ENCODE measurements around the gene ARHGAP15. TPM values are rescaled to one million over a fixed set of nuclear protein-coding genes. Genes with fewer than 3 reads are reported as not detected.

ARHGAP15 gene
- total RNA-seq, 1 experiment from 2014 or later: 0.41 TPM

DNA sequence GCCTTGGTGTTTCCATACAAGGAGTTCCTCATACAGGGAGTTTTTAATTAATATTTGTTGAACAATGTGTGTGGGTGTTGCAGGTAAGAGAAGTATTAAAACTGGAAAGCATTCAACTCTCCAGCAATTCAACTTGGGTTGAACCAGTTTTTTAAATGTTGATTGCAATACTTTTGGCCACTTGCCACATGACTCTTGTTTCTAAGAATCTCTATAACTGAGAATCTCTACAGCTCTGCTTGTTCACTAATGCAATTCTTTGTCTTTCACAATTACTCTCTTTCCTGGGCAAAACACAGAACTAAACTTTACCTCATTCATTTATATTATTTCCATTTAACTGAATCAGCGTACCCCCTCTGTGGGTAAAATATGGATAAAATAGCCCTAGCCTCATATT, 429.4 kb downstream of the ARHGAP15 start:
- ChIA-PET POLR2A (no interaction called here), CTCF (no interaction called here)
- no peaks in the 10 kb centered on the region for H3K27me3 ChIP-seq (ENCODE audit: control insufficient read depth, insufficient read depth, low read length)
- in situ Hi-C loops (cut with HindIII; ENCODE audit: low pct_unique_long_range_greater_than_20kb, low sequenced_read_pairs): no loop called here
- H3K36me3 ChIP-seq (ENCODE audit: control insufficient read depth, insufficient read depth, low read length): no peaks in the 10 kb centered on the region
- intact Hi-C loops (cut with micrococcal nuclease; ENCODE audit: unreplicated experiment): no loop called here
- ATAC-seq (no peak), DNase-seq (ENCODE audit: low read depth, low spot score) (no peak)
- H3K27ac ChIP-seq (ENCODE audit: low read length): no peak overlapping the region
- BruUV-seq (replicated peaks): no TSS peak
- TF ChIP-seq, protein P1, sequence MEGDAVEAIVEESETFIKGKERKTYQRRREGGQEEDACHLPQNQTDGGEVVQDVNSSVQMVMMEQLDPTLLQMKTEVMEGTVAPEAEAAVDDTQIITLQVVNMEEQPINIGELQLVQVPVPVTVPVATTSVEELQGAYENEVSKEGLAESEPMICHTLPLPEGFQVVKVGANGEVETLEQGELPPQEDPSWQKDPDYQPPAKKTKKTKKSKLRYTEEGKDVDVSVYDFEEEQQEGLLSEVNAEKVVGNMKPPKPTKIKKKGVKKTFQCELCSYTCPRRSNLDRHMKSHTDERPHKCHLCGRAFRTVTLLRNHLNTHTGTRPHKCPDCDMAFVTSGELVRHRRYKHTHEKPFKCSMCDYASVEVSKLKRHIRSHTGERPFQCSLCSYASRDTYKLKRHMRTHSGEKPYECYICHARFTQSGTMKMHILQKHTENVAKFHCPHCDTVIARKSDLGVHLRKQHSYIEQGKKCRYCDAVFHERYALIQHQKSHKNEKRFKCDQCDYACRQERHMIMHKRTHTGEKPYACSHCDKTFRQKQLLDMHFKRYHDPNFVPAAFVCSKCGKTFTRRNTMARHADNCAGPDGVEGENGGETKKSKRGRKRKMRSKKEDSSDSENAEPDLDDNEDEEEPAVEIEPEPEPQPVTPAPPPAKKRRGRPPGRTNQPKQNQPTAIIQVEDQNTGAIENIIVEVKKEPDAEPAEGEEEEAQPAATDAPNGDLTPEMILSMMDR (IDR thresholded peaks at IDR 0.05): no peak
- no peak for TF ChIP-seq TCF7L2 (IDR thresholded peaks at IDR 0.05; ENCODE audit: low read depth, low read length)
- H3K4me1 ChIP-seq (ENCODE audit: control insufficient read depth, insufficient read depth, low read length): no peaks in the 10 kb centered on the region
- no peak overlapping the region for H3K4me3 ChIP-seq (ENCODE audit: low read depth in 2 of 2, low read length in 2 of 2)
- H3K9me3 ChIP-seq (ENCODE audit: control insufficient read depth, insufficient read depth, low read depth, low read length): no peaks in the 10 kb centered on the region

DNA sequence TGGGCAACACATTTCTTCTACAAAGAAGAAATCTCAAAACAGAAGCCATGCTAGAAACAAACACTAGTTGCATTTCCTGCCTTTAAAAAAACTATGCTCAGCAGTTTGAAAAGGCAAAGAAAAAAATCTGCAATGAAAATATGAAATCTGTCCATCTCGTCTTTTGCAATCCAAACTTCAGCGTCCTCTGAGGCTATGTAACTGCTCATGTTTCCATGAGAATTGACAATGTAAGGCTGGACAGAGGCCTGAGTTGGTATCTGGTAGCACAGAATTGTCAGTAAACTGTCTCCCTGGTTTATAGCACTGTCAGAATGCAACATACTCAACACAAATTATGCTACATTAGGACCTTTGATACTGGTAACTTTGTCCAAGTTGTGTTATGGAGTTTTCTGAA, 429.9 kb downstream of the ARHGAP15 start:
- no peak for ATAC-seq
- Histone ChIP-seq H3K4me1 (ENCODE audit: control insufficient read depth, insufficient read depth, low read length) (no peaks in the 10 kb centered on the region), H3K27me3 (ENCODE audit: control insufficient read depth, insufficient read depth, low read length) (no peaks in the 10 kb centered on the region), H3K27ac (ENCODE audit: low read length) (no peak overlapping the region), H3K36me3 (ENCODE audit: control insufficient read depth, insufficient read depth, low read length) (no peaks in the 10 kb centered on the region), H3K4me3 (ENCODE audit: low read depth in 2 of 2, low read length in 2 of 2) (no peak overlapping the region), H3K9me3 (ENCODE audit: control insufficient read depth, insufficient read depth, low read depth, low read length) (no peaks in the 10 kb centered on the region)
- TF ChIP-seq SIN3A (IDR thresholded peaks at IDR 0.05; ENCODE audit: borderline replicate concordance, insufficient read depth, low read depth, low read length) (no peak), POLR2AphosphoS5 (IDR thresholded peaks at IDR 0.05; ENCODE audit: low read depth, low read length) (no peak), TCF7L2 (IDR thresholded peaks at IDR 0.05; ENCODE audit: low read depth, low read length) (no peak)
- TF ChIP-seq, protein P1 (IDR thresholded peaks at IDR 0.05): no peak
- TF ChIP-seq, protein P2, sequence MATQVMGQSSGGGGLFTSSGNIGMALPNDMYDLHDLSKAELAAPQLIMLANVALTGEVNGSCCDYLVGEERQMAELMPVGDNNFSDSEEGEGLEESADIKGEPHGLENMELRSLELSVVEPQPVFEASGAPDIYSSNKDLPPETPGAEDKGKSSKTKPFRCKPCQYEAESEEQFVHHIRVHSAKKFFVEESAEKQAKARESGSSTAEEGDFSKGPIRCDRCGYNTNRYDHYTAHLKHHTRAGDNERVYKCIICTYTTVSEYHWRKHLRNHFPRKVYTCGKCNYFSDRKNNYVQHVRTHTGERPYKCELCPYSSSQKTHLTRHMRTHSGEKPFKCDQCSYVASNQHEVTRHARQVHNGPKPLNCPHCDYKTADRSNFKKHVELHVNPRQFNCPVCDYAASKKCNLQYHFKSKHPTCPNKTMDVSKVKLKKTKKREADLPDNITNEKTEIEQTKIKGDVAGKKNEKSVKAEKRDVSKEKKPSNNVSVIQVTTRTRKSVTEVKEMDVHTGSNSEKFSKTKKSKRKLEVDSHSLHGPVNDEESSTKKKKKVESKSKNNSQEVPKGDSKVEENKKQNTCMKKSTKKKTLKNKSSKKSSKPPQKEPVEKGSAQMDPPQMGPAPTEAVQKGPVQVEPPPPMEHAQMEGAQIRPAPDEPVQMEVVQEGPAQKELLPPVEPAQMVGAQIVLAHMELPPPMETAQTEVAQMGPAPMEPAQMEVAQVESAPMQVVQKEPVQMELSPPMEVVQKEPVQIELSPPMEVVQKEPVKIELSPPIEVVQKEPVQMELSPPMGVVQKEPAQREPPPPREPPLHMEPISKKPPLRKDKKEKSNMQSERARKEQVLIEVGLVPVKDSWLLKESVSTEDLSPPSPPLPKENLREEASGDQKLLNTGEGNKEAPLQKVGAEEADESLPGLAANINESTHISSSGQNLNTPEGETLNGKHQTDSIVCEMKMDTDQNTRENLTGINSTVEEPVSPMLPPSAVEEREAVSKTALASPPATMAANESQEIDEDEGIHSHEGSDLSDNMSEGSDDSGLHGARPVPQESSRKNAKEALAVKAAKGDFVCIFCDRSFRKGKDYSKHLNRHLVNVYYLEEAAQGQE (IDR thresholded peaks at IDR 0.05; ENCODE audit: insufficient read depth in 1 of 2, low read depth in 2 of 2, low read length in 1 of 2): no peak
- in situ Hi-C loops (cut with HindIII; ENCODE audit: low pct_unique_long_range_greater_than_20kb, low sequenced_read_pairs): no loop called here
- DNase-seq (ENCODE audit: low read depth, low spot score): no peak
- CTCF ChIA-PET: no interaction called here
- intact Hi-C loops (cut with micrococcal nuclease; ENCODE audit: unreplicated experiment): no loop called here
- POLR2A ChIA-PET: no interaction called here
- BruUV-seq (replicated peaks): no TSS peak

DNA sequence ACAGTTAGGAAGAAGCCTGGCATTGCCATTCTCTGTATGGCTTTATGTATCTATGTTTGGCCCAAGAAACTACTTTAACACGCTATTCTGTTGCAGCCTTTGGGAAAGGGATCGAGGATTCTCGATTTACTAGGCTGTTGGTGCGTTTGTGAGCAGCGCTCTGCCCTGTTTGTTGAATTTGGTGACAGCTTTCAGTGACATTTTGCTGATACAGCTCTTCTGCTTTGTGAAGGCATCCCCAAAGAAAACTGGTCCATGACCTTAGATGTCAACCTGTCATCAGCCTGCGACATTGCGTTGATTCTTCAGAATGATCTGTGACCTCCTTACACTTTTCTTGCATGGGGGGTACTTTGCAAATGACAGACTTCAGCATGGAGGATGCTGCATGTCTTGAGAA, 431.5 kb downstream of the ARHGAP15 start:
- H3K4me1 ChIP-seq (ENCODE audit: control insufficient read depth, insufficient read depth, low read length): no peaks in the 10 kb centered on the region
- in situ Hi-C loops (cut with HindIII; ENCODE audit: low pct_unique_long_range_greater_than_20kb, low sequenced_read_pairs) (no loop called here), intact Hi-C loops (cut with micrococcal nuclease; ENCODE audit: unreplicated experiment) (no loop called here)
- no peaks in the 10 kb centered on the region for H3K36me3 ChIP-seq (ENCODE audit: control insufficient read depth, insufficient read depth, low read length)
- no peak overlapping the region for H3K4me3 ChIP-seq (ENCODE audit: low read depth in 2 of 2, low read length in 2 of 2)
- ATAC-seq: no peak
- POLR2A ChIA-PET: no interaction called here
- DNase-seq (ENCODE audit: low read depth, low spot score): no peak
- H3K27ac ChIP-seq (ENCODE audit: low read length): no peak overlapping the region
- CTCF ChIA-PET: no interaction called here
- H3K9me3 ChIP-seq (ENCODE audit: control insufficient read depth, insufficient read depth, low read depth, low read length): no peaks in the 10 kb centered on the region
- TF ChIP-seq POLR2AphosphoS5 (IDR thresholded peaks at IDR 0.05; ENCODE audit: low read depth, low read length) (no peak), TCF7L2 (IDR thresholded peaks at IDR 0.05; ENCODE audit: low read depth, low read length) (no peak), SIN3A (IDR thresholded peaks at IDR 0.05; ENCODE audit: borderline replicate concordance, insufficient read depth, low read depth, low read length) (no peak)
- TF ChIP-seq, protein P2 (IDR thresholded peaks at IDR 0.05; ENCODE audit: insufficient read depth in 1 of 2, low read depth in 2 of 2, low read length in 1 of 2): no peak
- TF ChIP-seq, protein P1 (IDR thresholded peaks at IDR 0.05): no peak
- H3K27me3 ChIP-seq (ENCODE audit: control insufficient read depth, insufficient read depth, low read length): no peaks in the 10 kb centered on the region
- BruUV-seq (replicated peaks): no TSS peak
